ENCODE results near the gene WSB1.

Gene WSB1

GRCh38 chr17:27362503-27362902, 68.6 kb downstream of the WSB1 start:
- no peak for DNase-seq

GRCh38 chr17:27362909-27363308, 69.0 kb downstream of the WSB1 start:
- DNase-seq = no peak

- no peak for DNase-seq
Observed at GRCh38 chr17:27363326-27363725, 69.4 kb downstream of the WSB1 start.

All from RPMI8226 (cell line).